ENCODE data around the gene CD99. TPM values are rescaled to one million over a fixed set of nuclear protein-coding genes. Genes with fewer than 3 reads are reported as not detected.
"Not testable (repeated sequence)": the region's sequence is repeated elsewhere in the genome, so short reads cannot be mapped to it uniquely, and the experiment has no call there.

Gene CD99
- total RNA-seq, 5 donors from 2014 or later (not counting 1 experiment from before 2014, with no cell fraction given): 141 to 294 (median 207) TPM

DNA sequence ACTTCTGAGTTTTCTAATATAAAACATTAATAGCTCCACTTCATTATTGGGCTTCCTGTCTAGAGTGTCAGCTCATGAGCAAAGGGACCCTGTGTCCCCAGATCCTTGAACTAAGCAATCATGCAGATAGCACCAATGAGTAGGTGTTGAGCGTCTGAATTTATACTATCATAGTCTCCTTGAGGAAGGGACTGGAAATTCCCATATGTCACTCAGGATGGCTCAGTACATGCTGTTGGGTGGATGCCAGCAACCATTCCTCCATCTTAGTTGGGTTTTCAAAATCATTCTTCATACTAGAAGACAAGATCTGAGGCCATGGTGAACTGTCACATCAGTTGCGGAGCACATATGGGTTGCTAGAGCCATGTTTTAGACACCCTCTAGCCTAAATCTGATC lies 27.7 kb downstream of the CD99 start:
- H3K9me3 Mint-ChIP-seq: no peaks in the 10 kb centered on the region
- CTCF ChIA-PET: no interaction called here
- peaks cover 26 to 34% (median 31%) of the 10 kb centered on the region in 3 donors for H3K4me1 Mint-ChIP-seq
- WGBS (ENCODE audit: insufficient coverage): no CpG with 5 or more reads among the region's 2 CpGs
- DNase-seq: no peak
- no peaks in the 10 kb centered on the region for H3K27me3 Mint-ChIP-seq
- H3K36me3 ChIP-seq (ENCODE audit: control insufficient read depth in 2 of 2, extremely low read depth in 1 of 2, insufficient read depth in 1 of 2, low read length in 1 of 2): peaks cover 10 to 83% of the 10 kb centered on the region in 2 donors
- no peaks in the 10 kb centered on the region for H3K27me3 ChIP-seq (replicated peaks in 1 of 2; ENCODE audit: control insufficient read depth in 2 of 2, extremely low read depth in 1 of 2, insufficient read depth in 2 of 2, low read length in 1 of 2)
- no peak for ATAC-seq (replicated peaks in 1 of 4)
- H3K4me1 ChIP-seq (ENCODE audit: control insufficient read depth in 1 of 2, extremely low read depth in 1 of 2, insufficient read depth in 2 of 2, low read length in 2 of 2): peaks cover 5 to 24% of the 10 kb centered on the region in 2 experiments
- no peak overlapping the region for H3K4me3 Mint-ChIP-seq
- H3K27ac ChIP-seq (ENCODE audit: low read length): no peak overlapping the region
- H3K4me3 ChIP-seq (ENCODE audit: control insufficient read depth in 1 of 2, extremely low read depth in 1 of 2, low read length in 1 of 2): no peak overlapping the region
- H3K27ac Mint-ChIP-seq: no peak overlapping the region
- H3K36me3 Mint-ChIP-seq: peaks cover 65% of the 10 kb centered on the region
- POLR2A ChIA-PET: no interaction called here
- H3K9me3 ChIP-seq: no peaks in the 10 kb centered on the region

GRCh38 chrX:2719774-2720447 lies 28.8 kb downstream of the CD99 start:
- Histone ChIP-seq H3K4me1 (ENCODE audit: control insufficient read depth in 1 of 2, extremely low read depth in 1 of 2, insufficient read depth in 2 of 2, low read length in 2 of 2) (peaks cover 0 to 19% of the 10 kb centered on the region in 2 experiments), H3K36me3 (ENCODE audit: control insufficient read depth in 2 of 2, extremely low read depth in 1 of 2, insufficient read depth in 1 of 2, low read length in 1 of 2) (peaks cover 10 to 90% of the 10 kb centered on the region in 2 donors), H3K4me3 (ENCODE audit: control insufficient read depth in 1 of 2, extremely low read depth in 1 of 2, low read length in 1 of 2) (no peak overlapping the region), H3K9me3 (no peaks in the 10 kb centered on the region), H3K27ac (ENCODE audit: low read length) (no peak overlapping the region), H3K27me3 (replicated peaks in 1 of 2; ENCODE audit: control insufficient read depth in 2 of 2, extremely low read depth in 1 of 2, insufficient read depth in 2 of 2, low read length in 1 of 2) (no peaks in the 10 kb centered on the region)
- Mint-ChIP-seq H3K4me3 (no peak overlapping the region), H3K4me1 (peaks cover 17 to 25% (median 20%) of the 10 kb centered on the region in 3 donors), H3K27ac (no peak overlapping the region), H3K36me3 (peaks cover 63% of the 10 kb centered on the region), H3K9me3 (no peaks in the 10 kb centered on the region), H3K27me3 (no peaks in the 10 kb centered on the region)
- no peak for ATAC-seq (replicated peaks in 1 of 4)
- no peak for DNase-seq
- ChIA-PET POLR2A (no interaction called here), CTCF (no interaction called here)
- 100% methylated on average over 1 of the region's 10 CpGs for WGBS (ENCODE audit: insufficient coverage)

DNA sequence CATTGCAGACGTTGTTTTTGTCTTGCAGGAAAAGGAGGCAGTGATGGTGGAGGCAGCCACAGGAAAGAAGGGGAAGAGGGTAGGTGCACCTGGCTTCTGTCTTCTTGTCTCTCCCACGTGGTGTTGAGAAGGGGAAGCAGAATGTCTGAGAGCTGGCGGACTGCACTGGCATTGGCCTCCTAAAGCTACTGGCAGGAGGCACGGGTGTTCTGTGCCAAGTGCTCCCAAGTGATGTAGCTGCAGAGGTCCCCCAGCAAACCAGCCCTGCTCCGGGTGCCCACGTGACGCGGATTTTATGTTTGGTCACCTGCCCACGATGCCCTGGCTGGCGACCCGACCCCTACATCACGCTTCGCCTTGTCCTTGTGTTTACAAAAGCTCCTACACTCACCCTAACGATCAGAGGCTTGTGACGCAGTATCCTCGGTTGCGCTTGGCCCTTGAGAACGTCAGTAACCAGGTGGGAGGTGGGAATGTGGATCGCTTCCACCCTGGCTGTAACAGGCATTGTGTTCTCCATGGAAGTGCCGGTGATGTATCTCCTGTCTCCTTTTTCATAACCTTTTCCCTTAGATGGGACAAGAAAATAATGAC lies 32.3 kb downstream of the CD99 start:
- CTCF ChIA-PET: no interaction called here
- no peak overlapping the region for H3K27ac ChIP-seq (ENCODE audit: low read length)
- Mint-ChIP-seq H3K4me3 (no peak overlapping the region), H3K4me1 (peaks cover 0 to 4% (median 4%) of the 10 kb centered on the region in 3 donors), H3K36me3 (peaks cover 58% of the 10 kb centered on the region), H3K27ac (no peak overlapping the region), H3K27me3 (no peaks in the 10 kb centered on the region), H3K9me3 (no peaks in the 10 kb centered on the region)
- ATAC-seq (replicated peaks in 1 of 4) (no peak), DNase-seq (no peak)
- H3K27me3 ChIP-seq (replicated peaks in 1 of 2; ENCODE audit: control insufficient read depth in 2 of 2, extremely low read depth in 1 of 2, insufficient read depth in 2 of 2, low read length in 1 of 2): no peaks in the 10 kb centered on the region
- 80% methylated on average over 7 of the region's 20 CpGs for WGBS (ENCODE audit: insufficient coverage)
- POLR2A ChIA-PET: no interaction called here
- H3K36me3 ChIP-seq (ENCODE audit: control insufficient read depth in 2 of 2, extremely low read depth in 1 of 2, insufficient read depth in 1 of 2, low read length in 1 of 2): peaks cover 10 to 90% of the 10 kb centered on the region in 2 donors
- H3K9me3 ChIP-seq: no peaks in the 10 kb centered on the region
- no peaks in the 10 kb centered on the region for H3K4me1 ChIP-seq (ENCODE audit: control insufficient read depth in 1 of 2, extremely low read depth in 1 of 2, insufficient read depth in 2 of 2, low read length in 2 of 2)
- no peak overlapping the region for H3K4me3 ChIP-seq (ENCODE audit: control insufficient read depth in 1 of 2, extremely low read depth in 1 of 2, low read length in 1 of 2)

- peaks cover 58% of the 10 kb centered on the region for H3K36me3 Mint-ChIP-seq
- H3K4me1 ChIP-seq (ENCODE audit: control insufficient read depth in 1 of 2, extremely low read depth in 1 of 2, insufficient read depth in 2 of 2, low read length in 2 of 2); H3K4me1 Mint-ChIP-seq; POLR2A ChIA-PET; CTCF ChIA-PET; H3K9me3 ChIP-seq; H3K4me3 Mint-ChIP-seq; H3K27ac Mint-ChIP-seq; DNase-seq; H3K27me3 ChIP-seq (replicated peaks in 1 of 2; ENCODE audit: control insufficient read depth in 2 of 2, extremely low read depth in 1 of 2, insufficient read depth in 2 of 2, low read length in 1 of 2); ATAC-seq (replicated peaks in 1 of 4); H3K27me3 Mint-ChIP-seq; H3K27ac ChIP-seq (ENCODE audit: low read length); H3K9me3 Mint-ChIP-seq; H3K4me3 ChIP-seq (ENCODE audit: control insufficient read depth in 1 of 2, extremely low read depth in 1 of 2, low read length in 1 of 2): not testable (repeated sequence)
- H3K36me3 ChIP-seq (ENCODE audit: control insufficient read depth in 2 of 2, extremely low read depth in 1 of 2, insufficient read depth in 1 of 2, low read length in 1 of 2): peaks cover 13 to 83% of the 10 kb centered on the region in 2 donors
- WGBS (ENCODE audit: insufficient coverage): 100% methylated on average over 7 of the region's 11 CpGs
These were observed 36.2 kb downstream of the CD99 start for GRCh38 chrX:2727264-2727663.

DNA sequence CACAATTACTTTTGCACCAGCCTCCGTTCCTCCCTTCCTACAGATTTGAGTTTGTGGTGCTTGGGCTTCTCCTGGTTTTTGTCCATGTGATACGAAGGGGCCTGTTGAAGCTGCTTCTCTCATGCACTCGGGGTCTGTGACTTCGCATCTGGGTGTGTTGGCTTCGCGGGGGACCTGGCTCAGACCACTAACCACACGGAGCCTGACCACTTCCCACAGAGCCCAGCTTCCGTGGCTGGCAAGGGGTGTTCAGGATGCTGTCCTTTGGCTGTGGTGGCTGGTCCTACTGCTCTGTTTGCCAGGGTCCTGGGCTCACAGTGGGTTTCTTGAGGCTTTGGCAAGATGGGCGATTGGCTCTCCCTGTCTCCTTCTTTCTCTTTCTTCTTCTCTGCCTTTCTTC lies 41.0 kb downstream of the CD99 start:
- H3K9me3 Mint-ChIP-seq: no peaks in the 10 kb centered on the region
- H3K27ac ChIP-seq (ENCODE audit: low read length): no peak overlapping the region
- no peaks in the 10 kb centered on the region for H3K27me3 Mint-ChIP-seq
- H3K4me3 ChIP-seq (ENCODE audit: control insufficient read depth in 1 of 2, extremely low read depth in 1 of 2, low read length in 1 of 2): no peak overlapping the region
- ATAC-seq (replicated peaks in 1 of 4) (no peak), DNase-seq (no peak)
- peak overlapping the region in 1 of 2 donors; percentile 17 for H3K27ac Mint-ChIP-seq
- H3K27me3 ChIP-seq (replicated peaks in 1 of 2; ENCODE audit: control insufficient read depth in 2 of 2, extremely low read depth in 1 of 2, insufficient read depth in 2 of 2, low read length in 1 of 2): no peaks in the 10 kb centered on the region
- H3K4me1 ChIP-seq (ENCODE audit: control insufficient read depth in 1 of 2, extremely low read depth in 1 of 2, insufficient read depth in 2 of 2, low read length in 2 of 2): no peaks in the 10 kb centered on the region
- no peaks in the 10 kb centered on the region for H3K9me3 ChIP-seq
- ChIA-PET POLR2A (no interaction called here), CTCF (no interaction called here)
- peaks cover 55% of the 10 kb centered on the region for H3K36me3 Mint-ChIP-seq
- H3K36me3 ChIP-seq (ENCODE audit: control insufficient read depth in 2 of 2, extremely low read depth in 1 of 2, insufficient read depth in 1 of 2, low read length in 1 of 2): peaks cover 16 to 65% of the 10 kb centered on the region in 2 donors
- WGBS (ENCODE audit: insufficient coverage): 70% methylated on average over 8 of the region's 9 CpGs
- H3K4me3 Mint-ChIP-seq: no peak overlapping the region
- H3K4me1 Mint-ChIP-seq: peaks cover 2 to 20% (median 2%) of the 10 kb centered on the region in 3 donors

DNA sequence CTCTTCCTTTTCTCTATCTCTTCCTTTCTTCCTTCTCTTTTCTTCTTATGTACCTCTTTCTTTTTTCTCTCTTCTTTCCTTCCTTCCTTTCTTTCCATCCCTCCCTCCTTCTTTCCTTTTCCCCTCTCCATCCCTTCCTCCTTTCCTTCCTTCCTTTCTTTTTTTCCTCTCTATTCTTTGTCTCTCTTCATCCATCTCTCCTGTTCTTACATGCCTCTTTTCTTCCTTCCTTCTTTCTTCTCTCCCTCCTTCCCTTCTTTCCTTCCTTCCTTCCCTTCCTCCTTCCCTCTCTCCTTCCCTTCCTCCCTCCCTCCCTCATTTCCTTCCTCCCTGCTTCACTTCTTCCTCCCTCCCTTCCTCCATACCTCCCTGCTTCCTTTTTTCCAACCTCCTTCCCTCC lies 41.6 kb downstream of the CD99 start:
- Mint-ChIP-seq H3K4me3 (no peak overlapping the region), H3K4me1 (peaks cover 2 to 20% (median 2%) of the 10 kb centered on the region in 3 donors), H3K27me3 (no peaks in the 10 kb centered on the region), H3K36me3 (peaks cover 54% of the 10 kb centered on the region), H3K9me3 (no peaks in the 10 kb centered on the region), H3K27ac (no peak overlapping the region)
- no peaks in the 10 kb centered on the region for H3K9me3 ChIP-seq
- no peak overlapping the region for H3K27ac ChIP-seq (ENCODE audit: low read length)
- ChIA-PET CTCF (no interaction called here), POLR2A (no interaction called here)
- H3K36me3 ChIP-seq (ENCODE audit: control insufficient read depth in 2 of 2, extremely low read depth in 1 of 2, insufficient read depth in 1 of 2, low read length in 1 of 2): peaks cover 16 to 62% of the 10 kb centered on the region in 2 donors
- no peaks in the 10 kb centered on the region for H3K27me3 ChIP-seq (replicated peaks in 1 of 2; ENCODE audit: control insufficient read depth in 2 of 2, extremely low read depth in 1 of 2, insufficient read depth in 2 of 2, low read length in 1 of 2)
- ATAC-seq (replicated peaks in 1 of 4) (no peak), DNase-seq (no peak)
- H3K4me1 ChIP-seq (ENCODE audit: control insufficient read depth in 1 of 2, extremely low read depth in 1 of 2, insufficient read depth in 2 of 2, low read length in 2 of 2): no peaks in the 10 kb centered on the region
- H3K4me3 ChIP-seq (ENCODE audit: control insufficient read depth in 1 of 2, extremely low read depth in 1 of 2, low read length in 1 of 2): no peak overlapping the region

Data from T-cell (primary cell).